SU-DHL-6 (cell line): Measurements from ENCODE around the gene TUFT1.

Experiments used
- H2AFZ ChIP-seq: fragments of 200-600 bp; sonication (generic); 2 replicates; pipeline ENCODE4 v1.6.1; 2014; ENCODE audit warnings: low read depth, mild to moderate bottlenecking, moderate library complexity, mixed read lengths, antibody characterized with exemption, low read length; ENCODE audit not compliant: severe bottlenecking
- H3F3A ChIP-seq: fragments of 200-600 bp; shearing (Covaris generic); 2 replicates; pipeline ENCODE4 v1.6.0; 2016; ENCODE audit warnings: antibody characterized with exemption, mild to moderate bottlenecking; ENCODE audit not compliant: insufficient read depth
- H3K27ac ChIP-seq: fragments of 200-600 bp; sonication (generic); 2 replicates; pipeline ENCODE4 v1.5.1; 2016; ENCODE audit warnings: low read depth, mild to moderate bottlenecking, low read length, moderate library complexity, mixed read lengths
- H3K27me3 ChIP-seq: fragments of 200-600 bp; sonication (generic), shearing (Covaris generic); 2 replicates; pipeline ENCODE4 v1.6.0; 2014; ENCODE audit warnings: mild to moderate bottlenecking, low read length
- H3K36me3 ChIP-seq: fragments of 200-600 bp; sonication (generic); 2 replicates; pipeline ENCODE4 v1.6.1; 2014; ENCODE audit warnings: mild to moderate bottlenecking, low read length, mixed read lengths
- H3K4me2 ChIP-seq: fragments of 300-600, 200-600 bp; shearing (Covaris generic), sonication (generic); 2 replicates; pipeline ENCODE4 v1.6.0; 2014; ENCODE audit warnings: low read length, low read depth, mild to moderate bottlenecking; ENCODE audit not compliant: poor library complexity, severe bottlenecking
- H3K4me3 ChIP-seq: fragments of 200-600 bp; sonication (generic); 2 replicates; pipeline ENCODE4 v1.5.1; 2014; ENCODE audit warnings: antibody characterized with exemption, low read length, mild to moderate bottlenecking, mixed read lengths; ENCODE audit not compliant: insufficient read depth, poor library complexity, severe bottlenecking
- H3K79me2 ChIP-seq: fragments of 200-600 bp; sonication (generic); 2 replicates; pipeline ENCODE4 v1.6.1; 2014; ENCODE audit warnings: mild to moderate bottlenecking, low read length, moderate library complexity; ENCODE audit not compliant: insufficient read depth
- H3K9ac ChIP-seq: fragments of 200-600 bp; sonication (generic); 2 replicates; pipeline ENCODE4 v1.7.0; 2014; ENCODE audit warnings: mild to moderate bottlenecking, low read length
- H3K9me2 ChIP-seq: fragments of 200-600 bp; sonication (generic); replicated peaks from 2 replicates; pipeline ENCODE4 v1.6.1; 2014; ENCODE audit warnings: low read length; ENCODE audit not compliant: insufficient read depth
- H3K9me3 ChIP-seq: fragments of 200-600 bp; sonication (generic); 2 replicates; pipeline ENCODE4 v1.6.1; 2014; ENCODE audit warnings: low read length, mixed read lengths; ENCODE audit not compliant: insufficient read depth
- H4K20me1 ChIP-seq: fragments of 200-600 bp; sonication (generic); 2 replicates; pipeline ENCODE4 v1.6.1; 2014; ENCODE audit warnings: low read depth, mild to moderate bottlenecking, antibody characterized with exemption, low read length, moderate library complexity, mixed read lengths
- CTCF ChIP-seq: fragments of 200-600 bp; sonication (generic); IDR thresholded peaks from one replicate; pipeline ENCODE4 v1.5.1; 2017; ENCODE audit warnings: antibody characterized with exemption, mild to moderate bottlenecking, low read length, moderate library complexity; ENCODE audit not compliant: insufficient read depth, poor library complexity, severe bottlenecking
- EZH2phosphoT487 ChIP-seq: fragments of 200-600 bp; sonication (generic), shearing (Covaris generic); conservative IDR thresholded peaks from 2 replicates; pipeline ENCODE4 v1.6.1; 2018; ENCODE audit warnings: mild to moderate bottlenecking, antibody characterized with exemption, low read length, moderate library complexity, mixed read lengths

TUFT1 gene

GRCh38 chr1:151615711-151616504 lies 75.8 kb downstream of the TUFT1 start:
- Histone ChIP-seq H3K4me3 (no peak overlapping the region), H3K9me2 (no peaks in the 10 kb centered on the region), H3F3A (no peaks in the 10 kb centered on the region; the same call in 1 of the 2 replicates), H3K27me3 (no peaks in the 10 kb centered on the region), H3K9ac (no peak overlapping the region), H3K4me2 (no peak overlapping the region), H4K20me1 (no peaks in the 10 kb centered on the region), H2AFZ (no peak overlapping the region), H3K9me3 (no peaks in the 10 kb centered on the region), H3K27ac (no peak overlapping the region), H3K36me3 (no peaks in the 10 kb centered on the region), H3K79me2 (peaks cover 37% of the 10 kb centered on the region)
- no peak for TF ChIP-seq EZH2phosphoT487
- no peak for TF ChIP-seq CTCF

- Histone ChIP-seq H3K79me2 (peaks cover 43% of the 10 kb centered on the region), H3K9ac (no peak overlapping the region), H3K9me2 (no peaks in the 10 kb centered on the region), H3K4me3 (no peak overlapping the region), H4K20me1 (no peaks in the 10 kb centered on the region), H3K27me3 (no peaks in the 10 kb centered on the region), H3K9me3 (no peaks in the 10 kb centered on the region), H3F3A (no peaks in the 10 kb centered on the region; the same call in 1 of the 2 replicates), H3K36me3 (no peaks in the 10 kb centered on the region), H3K27ac (no peak overlapping the region), H2AFZ (no peak overlapping the region), H3K4me2 (no peak overlapping the region)
- no peak for TF ChIP-seq EZH2phosphoT487
- TF ChIP-seq CTCF: no peak
Measured at GRCh38 chr1:151616505-151616849, 76.4 kb downstream of the TUFT1 start.

- Histone ChIP-seq H3F3A (no peaks in the 10 kb centered on the region; the same call in 1 of the 2 replicates), H3K27ac (no peak overlapping the region), H3K4me3 (no peak overlapping the region), H2AFZ (no peak overlapping the region), H3K4me2 (no peak overlapping the region), H3K9me2 (no peaks in the 10 kb centered on the region), H3K9ac (no peak overlapping the region), H3K79me2 (peaks cover 37% of the 10 kb centered on the region), H3K27me3 (no peaks in the 10 kb centered on the region), H4K20me1 (no peaks in the 10 kb centered on the region), H3K9me3 (no peaks in the 10 kb centered on the region), H3K36me3 (no peaks in the 10 kb centered on the region)
- no peak for TF ChIP-seq CTCF
- TF ChIP-seq EZH2phosphoT487: no peak
Measured at GRCh38 chr1:151618003-151618402, 77.9 kb downstream of the TUFT1 start.
